BJ (cell line): ENCODE results near the gene MRPL36. TPM values are rescaled to one million over a fixed set of nuclear protein-coding genes. Genes with fewer than 3 reads are reported as not detected.

ENCODE experiments used
- CTCF ChIA-PET: fragments of 350-600 bp; formaldehyde crosslinking; extraction: SDS; loops from one replicate; lab custom pipeline; 2021; ENCODE audit warnings: antibody characterized with exemption, inconsistent platforms; lab: Yijun Ruan, JAX
- POLR2A ChIA-PET: fragments of 300-600 bp; sonication (Branson Sonifier 250); formaldehyde crosslinking; extraction: SDS; loops from one replicate; lab custom pipeline; 2021; ENCODE audit warnings: antibody characterized with exemption; lab: Charles Lee
- DNase-seq: peaks from one replicate; pipeline ENCODE4 v3.0.0-alpha.2; 2011; ENCODE audit warnings: low read depth
- H3K27me3 ChIP-seq: 2 replicates; pipeline ENCODE4 v1.6.0; 2011; ENCODE audit warnings: low read length; ENCODE audit not compliant: control insufficient read depth, insufficient read depth
- H3K36me3 ChIP-seq: 2 replicates; pipeline ENCODE4 v1.5.1; 2011; ENCODE audit warnings: low read length; ENCODE audit not compliant: control insufficient read depth, insufficient read depth
- H3K4me3 ChIP-seq: 2 replicates; pipeline ENCODE4 v1.5.1; 2011; ENCODE audit warnings: low read depth, mild to moderate bottlenecking, control low read depth, low read length
- polyA plus RNA-seq: library from polyadenylated mRNA; depleted of rRNA; stranded (reverse); fragments of >200 nt; gene quantifications from 2 replicates; pipeline ENCODE4 v1.2.3, GENCODE V29; 2011
- TF ChIP-seq, protein P1 (sequence below): IDR thresholded peaks from 2 replicates; pipeline ENCODE4 v1.5.1; 2011; ENCODE audit warnings: low read depth, mild to moderate bottlenecking, control low read depth, inconsistent platforms, low read length, moderate library complexity; ENCODE audit not compliant: insufficient read depth

The MRPL36 gene
- polyA plus RNA-seq, 1 experiment: 67.9 TPM

DNA sequence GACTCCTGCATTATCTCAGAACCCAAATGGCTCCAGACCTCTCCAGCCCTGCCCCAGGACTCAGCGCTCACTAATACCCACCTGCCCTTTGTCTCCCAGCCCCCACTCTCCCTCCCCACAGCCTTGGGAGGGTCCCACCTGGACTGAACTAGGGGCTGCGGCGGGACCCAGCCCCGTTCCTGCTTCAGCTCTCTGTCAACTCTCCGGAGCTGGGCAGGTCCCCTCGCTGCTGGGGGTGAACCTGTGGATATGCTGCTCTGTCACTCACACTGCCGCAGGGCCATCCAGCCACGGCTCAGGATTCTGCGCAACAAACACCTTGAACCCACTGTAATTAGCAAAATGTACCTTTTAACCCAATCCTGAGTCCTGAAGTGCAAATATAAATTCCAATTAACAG is 38.4 kb upstream of the MRPL36 start:
- no peak for DNase-seq
- Histone ChIP-seq H3K4me3 (no peak overlapping the region), H3K27me3 (peaks cover 1% of the 10 kb centered on the region; the same call in 1 of the 2 replicates), H3K36me3 (no peaks in the 10 kb centered on the region)
- POLR2A ChIA-PET: no interaction called here
- CTCF ChIA-PET: no interaction called here
- TF ChIP-seq, protein P1, sequence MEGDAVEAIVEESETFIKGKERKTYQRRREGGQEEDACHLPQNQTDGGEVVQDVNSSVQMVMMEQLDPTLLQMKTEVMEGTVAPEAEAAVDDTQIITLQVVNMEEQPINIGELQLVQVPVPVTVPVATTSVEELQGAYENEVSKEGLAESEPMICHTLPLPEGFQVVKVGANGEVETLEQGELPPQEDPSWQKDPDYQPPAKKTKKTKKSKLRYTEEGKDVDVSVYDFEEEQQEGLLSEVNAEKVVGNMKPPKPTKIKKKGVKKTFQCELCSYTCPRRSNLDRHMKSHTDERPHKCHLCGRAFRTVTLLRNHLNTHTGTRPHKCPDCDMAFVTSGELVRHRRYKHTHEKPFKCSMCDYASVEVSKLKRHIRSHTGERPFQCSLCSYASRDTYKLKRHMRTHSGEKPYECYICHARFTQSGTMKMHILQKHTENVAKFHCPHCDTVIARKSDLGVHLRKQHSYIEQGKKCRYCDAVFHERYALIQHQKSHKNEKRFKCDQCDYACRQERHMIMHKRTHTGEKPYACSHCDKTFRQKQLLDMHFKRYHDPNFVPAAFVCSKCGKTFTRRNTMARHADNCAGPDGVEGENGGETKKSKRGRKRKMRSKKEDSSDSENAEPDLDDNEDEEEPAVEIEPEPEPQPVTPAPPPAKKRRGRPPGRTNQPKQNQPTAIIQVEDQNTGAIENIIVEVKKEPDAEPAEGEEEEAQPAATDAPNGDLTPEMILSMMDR: no peak

- no peak overlapping the region for H3K4me3 ChIP-seq
- no peaks in the 10 kb centered on the region for H3K36me3 ChIP-seq
- peaks cover 5% of the 10 kb centered on the region; the same call in 1 of the 2 replicates for H3K27me3 ChIP-seq
- POLR2A ChIA-PET: no interaction called here
- TF ChIP-seq, protein P1: no peak
- CTCF ChIA-PET: interaction anchor here (0.6 kb wide), 1 partner anchor 74 kb away, joined by 3 read pairs; no protein-coding TSS in a partner anchor
- no peak for DNase-seq
These were observed 37.5 kb upstream of the MRPL36 start for GRCh38 chr5:1836891-1837880.

DNA sequence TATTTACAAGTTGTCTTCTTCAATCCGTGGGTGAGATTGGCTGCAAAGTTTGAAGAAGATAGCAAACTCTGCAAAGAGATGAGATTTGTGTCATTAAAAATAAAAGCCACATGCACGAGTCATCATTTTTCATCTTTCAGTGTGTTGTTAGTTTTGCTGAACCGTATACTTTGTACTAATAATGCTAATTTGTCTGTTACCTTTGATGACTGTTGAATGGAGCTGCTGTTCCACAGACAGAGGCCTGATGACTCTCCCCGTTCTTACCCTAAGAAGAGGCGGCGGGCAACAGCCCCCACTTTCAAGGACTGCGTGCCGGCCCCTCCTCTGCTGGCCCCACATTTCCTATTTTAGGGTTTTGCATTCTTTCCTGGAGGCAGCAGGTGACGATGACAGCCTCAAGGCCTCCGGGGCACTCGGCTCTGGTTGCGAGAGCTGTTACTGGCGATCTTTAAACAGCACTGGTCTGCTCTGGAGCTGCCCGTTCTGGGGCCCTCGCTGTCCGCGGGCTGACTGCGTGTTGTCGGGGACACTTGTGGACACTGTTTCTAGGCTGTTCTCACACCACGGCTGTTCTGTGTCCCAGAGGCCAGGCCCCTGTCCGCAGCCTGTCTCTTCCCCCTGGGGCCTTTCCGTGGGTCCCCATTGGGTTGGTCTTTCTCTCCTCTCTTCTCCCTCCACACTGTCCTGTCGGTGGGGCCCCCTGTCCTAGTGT is 36.7 kb upstream of the MRPL36 start:
- no peak for DNase-seq

DNA sequence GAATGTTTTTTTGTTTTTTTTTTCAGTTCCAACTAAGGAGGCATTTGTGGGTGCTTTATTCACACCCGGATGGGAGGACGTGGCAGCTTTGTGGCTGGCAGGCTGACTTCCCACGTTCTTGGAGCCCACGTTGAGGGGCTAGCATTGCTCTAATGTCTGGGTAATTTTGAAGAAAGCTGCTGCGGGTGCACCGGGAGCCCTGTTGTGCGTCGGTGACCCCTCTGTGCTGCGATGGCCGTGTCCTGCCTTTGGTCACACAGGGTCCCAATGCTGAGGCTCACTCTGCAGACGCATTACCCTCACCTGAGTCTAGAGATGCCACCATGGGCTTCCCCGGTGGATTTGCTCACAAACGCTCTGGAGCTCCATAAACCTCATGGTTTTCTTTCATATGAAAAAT is 35.8 kb upstream of the MRPL36 start:
- DNase-seq: no peak
- CTCF ChIA-PET: no interaction called here

More for the DNA sequence above, 36.7 kb upstream of the MRPL36 start:
- TF ChIP-seq, protein P1: no peak
- Histone ChIP-seq H3K4me3 (no peak overlapping the region), H3K36me3 (no peaks in the 10 kb centered on the region), H3K27me3 (peaks cover 4% of the 10 kb centered on the region; the same call in 1 of the 2 replicates)
- POLR2A ChIA-PET: no interaction called here
- CTCF ChIA-PET: no interaction called here

More for the DNA sequence above, 35.8 kb upstream of the MRPL36 start:
- POLR2A ChIA-PET: no interaction called here
- TF ChIP-seq, protein P1: no peak
- Histone ChIP-seq H3K4me3 (no peak overlapping the region), H3K36me3 (no peaks in the 10 kb centered on the region), H3K27me3 (peaks cover 4% of the 10 kb centered on the region; the same call in 1 of the 2 replicates)
